ENCODE data around the gene UBR4. TPM values are rescaled to one million over a fixed set of nuclear protein-coding genes. Genes with fewer than 3 reads are reported as not detected.

UBR4 gene
- polyA plus RNA-seq, 3 donors, result 44.3 to 93.8 (median 49.4) TPM

DNA sequence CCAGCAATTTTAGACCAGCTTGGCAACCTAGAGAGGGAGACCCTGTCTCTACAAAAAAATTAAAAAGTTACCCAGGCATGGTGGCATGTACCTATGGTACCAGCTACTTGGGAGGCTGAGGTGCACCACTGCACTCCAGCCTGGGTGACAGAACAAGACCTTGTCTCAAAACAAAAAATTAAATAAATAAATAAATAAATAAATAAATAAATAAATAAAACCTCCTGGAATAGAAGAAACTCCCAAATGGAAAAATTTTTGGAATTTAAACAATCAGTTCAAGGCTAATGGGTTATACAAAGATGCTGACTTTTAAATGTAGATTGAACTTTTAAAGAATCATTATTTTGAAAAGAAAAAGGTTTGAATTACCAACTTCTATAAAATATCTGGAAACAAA, 22.2 kb downstream of the UBR4 start:
- DNase-seq, result no peak
- TF ChIP-seq, protein P1, sequence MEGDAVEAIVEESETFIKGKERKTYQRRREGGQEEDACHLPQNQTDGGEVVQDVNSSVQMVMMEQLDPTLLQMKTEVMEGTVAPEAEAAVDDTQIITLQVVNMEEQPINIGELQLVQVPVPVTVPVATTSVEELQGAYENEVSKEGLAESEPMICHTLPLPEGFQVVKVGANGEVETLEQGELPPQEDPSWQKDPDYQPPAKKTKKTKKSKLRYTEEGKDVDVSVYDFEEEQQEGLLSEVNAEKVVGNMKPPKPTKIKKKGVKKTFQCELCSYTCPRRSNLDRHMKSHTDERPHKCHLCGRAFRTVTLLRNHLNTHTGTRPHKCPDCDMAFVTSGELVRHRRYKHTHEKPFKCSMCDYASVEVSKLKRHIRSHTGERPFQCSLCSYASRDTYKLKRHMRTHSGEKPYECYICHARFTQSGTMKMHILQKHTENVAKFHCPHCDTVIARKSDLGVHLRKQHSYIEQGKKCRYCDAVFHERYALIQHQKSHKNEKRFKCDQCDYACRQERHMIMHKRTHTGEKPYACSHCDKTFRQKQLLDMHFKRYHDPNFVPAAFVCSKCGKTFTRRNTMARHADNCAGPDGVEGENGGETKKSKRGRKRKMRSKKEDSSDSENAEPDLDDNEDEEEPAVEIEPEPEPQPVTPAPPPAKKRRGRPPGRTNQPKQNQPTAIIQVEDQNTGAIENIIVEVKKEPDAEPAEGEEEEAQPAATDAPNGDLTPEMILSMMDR (IDR thresholded peaks at IDR 0.05), result no peak

DNA sequence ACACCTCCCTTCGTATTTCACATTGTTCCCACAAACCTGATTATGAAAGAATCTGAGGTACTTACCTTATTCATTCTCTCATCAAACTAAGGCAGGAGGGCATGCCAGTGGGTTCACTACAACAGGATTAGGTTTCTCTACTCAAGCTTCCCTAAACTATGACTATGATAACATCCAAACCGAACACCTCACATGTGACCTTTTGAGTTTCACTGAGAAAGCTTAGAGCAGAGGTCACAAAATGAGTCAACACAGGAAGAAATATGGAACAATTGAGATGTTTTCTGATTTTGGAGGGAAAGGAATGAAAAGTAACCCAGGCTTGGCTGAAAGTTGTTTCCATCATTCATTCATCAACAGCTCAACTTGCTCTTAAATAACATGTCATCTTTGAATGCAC, 24.1 kb downstream of the UBR4 start:
- peaks cover 86 to 91% of the 10 kb centered on the region in 2 donors for H3K36me3 Mint-ChIP-seq
- H3K9ac ChIP-seq (ENCODE audit: insufficient read depth, low read length, poor library complexity, severe bottlenecking), result no peak overlapping the region
- intact Hi-C loops (cut with micrococcal nuclease), result loop anchor here in 1 of 2 donors (10.0 kb wide), 1 partner anchor 61 kb away; no protein-coding TSS in a partner anchor

More for the DNA sequence above, 22.2 kb downstream of the UBR4 start:
- Mint-ChIP-seq H3K4me3 (no peak overlapping the region), H3K27ac (peak overlapping the region in 1 of 7 donors; percentile 46), H3K4me1 (no peaks in the 10 kb centered on the region), H3K36me3 (peaks cover 86 to 92% of the 10 kb centered on the region in 2 donors), H3K27me3 (ENCODE audit: low read depth in 3 of 3) (no peaks in the 10 kb centered on the region), H3K9me3 (peaks cover 0 to 1% (median 0%) of the 10 kb centered on the region in 7 donors)
- intact Hi-C loops (cut with micrococcal nuclease), result loop anchor here in 1 of 2 donors (10.0 kb wide), 1 partner anchor 63 kb away; no protein-coding TSS in a partner anchor
- no peaks in the 10 kb centered on the region for H4K20me1 ChIP-seq (ENCODE audit: insufficient read depth, low read length)
- no peaks in the 10 kb centered on the region for H3K9me3 ChIP-seq (replicated peaks in 1 of 2; ENCODE audit: control insufficient read depth in 1 of 2, insufficient read depth in 1 of 2, low read length in 2 of 2)
- H3K4me3 ChIP-seq (replicated peaks in 1 of 3; ENCODE audit: low read depth in 2 of 3, low read length in 3 of 3), result no peak overlapping the region
- no peak overlapping the region for H2AFZ ChIP-seq (ENCODE audit: insufficient read depth, low read depth, low read length, poor library complexity, severe bottlenecking)
- no peak overlapping the region for H3K4me2 ChIP-seq (replicated peaks; ENCODE audit: extremely low read depth, low read length, poor library complexity, severe bottlenecking)
- H3K27ac ChIP-seq (ENCODE audit: low read depth in 1 of 2, low read length in 2 of 2), result no peak overlapping the region
- H3K4me1 ChIP-seq (ENCODE audit: control insufficient read depth in 1 of 2, insufficient read depth in 2 of 2, low read length in 2 of 2), result no peaks in the 10 kb centered on the region
- no peak overlapping the region for H3K9ac ChIP-seq (ENCODE audit: insufficient read depth, low read length, poor library complexity, severe bottlenecking)
- no peaks in the 10 kb centered on the region for H3K27me3 ChIP-seq (ENCODE audit: control insufficient read depth in 2 of 2, insufficient read depth in 2 of 2, low read length in 2 of 2)
- H3K36me3 ChIP-seq (replicated peaks in 1 of 2; ENCODE audit: control insufficient read depth in 1 of 2, insufficient read depth in 2 of 2, low read length in 2 of 2), result peaks cover 90 to 98% of the 10 kb centered on the region in 2 donors
- no peaks in the 10 kb centered on the region for H3K79me2 ChIP-seq (ENCODE audit: insufficient read depth, low read length)

More for the DNA sequence above, 24.1 kb downstream of the UBR4 start:
- Mint-ChIP-seq H3K27me3 (ENCODE audit: low read depth in 3 of 3) (peaks cover 0 to 2% (median 0%) of the 10 kb centered on the region in 3 donors), H3K4me3 (no peak overlapping the region), H3K27ac (no peak overlapping the region), H3K9me3 (no peaks in the 10 kb centered on the region), H3K4me1 (no peaks in the 10 kb centered on the region)
- Histone ChIP-seq H3K79me2 (ENCODE audit: insufficient read depth, low read length) (no peaks in the 10 kb centered on the region), H3K27ac (ENCODE audit: low read depth in 1 of 2, low read length in 2 of 2) (no peak overlapping the region), H3K27me3 (ENCODE audit: control insufficient read depth in 2 of 2, insufficient read depth in 2 of 2, low read length in 2 of 2) (no peaks in the 10 kb centered on the region), H3K9me3 (replicated peaks in 1 of 2; ENCODE audit: control insufficient read depth in 1 of 2, insufficient read depth in 1 of 2, low read length in 2 of 2) (no peaks in the 10 kb centered on the region), H4K20me1 (ENCODE audit: insufficient read depth, low read length) (no peaks in the 10 kb centered on the region), H3K4me1 (ENCODE audit: control insufficient read depth in 1 of 2, insufficient read depth in 2 of 2, low read length in 2 of 2) (no peaks in the 10 kb centered on the region), H2AFZ (ENCODE audit: insufficient read depth, low read depth, low read length, poor library complexity, severe bottlenecking) (no peak overlapping the region), H3K4me3 (replicated peaks in 1 of 3; ENCODE audit: low read depth in 2 of 3, low read length in 3 of 3) (no peak overlapping the region), H3K36me3 (replicated peaks in 1 of 2; ENCODE audit: control insufficient read depth in 1 of 2, insufficient read depth in 2 of 2, low read length in 2 of 2) (peaks cover 89 to 97% of the 10 kb centered on the region in 2 donors), H3K4me2 (replicated peaks; ENCODE audit: extremely low read depth, low read length, poor library complexity, severe bottlenecking) (no peak overlapping the region)
- TF ChIP-seq, protein P1 (IDR thresholded peaks at IDR 0.05), result no peak
- no peak for DNase-seq
- WGBS (ENCODE audit: insufficient coverage), result no CpG with 5 or more reads among the region's 2 CpGs

Data from CD14-positive monocyte (primary cell).